GM12864 (cell line): Measurements from ENCODE around the gene MGAT3.

ENCODE experiments used
- DNase-seq: peaks from one replicate; pipeline ENCODE4 v3.0.0-alpha.2; 2011; ENCODE audit warnings: low read depth
- H3K4me3 ChIP-seq: 2 replicates; pipeline ENCODE4 v1.5.1; 2011; ENCODE audit warnings: mild to moderate bottlenecking, low read depth, low read length, control low read depth
- TF ChIP-seq, protein P1 (sequence below): IDR thresholded peaks from 2 replicates; pipeline ENCODE4 v1.5.1; 2011; ENCODE audit warnings: low read depth, mild to moderate bottlenecking, moderate library complexity, low read length, control low read depth, inconsistent platforms; ENCODE audit errors: missing control alignments

Gene MGAT3

DNA sequence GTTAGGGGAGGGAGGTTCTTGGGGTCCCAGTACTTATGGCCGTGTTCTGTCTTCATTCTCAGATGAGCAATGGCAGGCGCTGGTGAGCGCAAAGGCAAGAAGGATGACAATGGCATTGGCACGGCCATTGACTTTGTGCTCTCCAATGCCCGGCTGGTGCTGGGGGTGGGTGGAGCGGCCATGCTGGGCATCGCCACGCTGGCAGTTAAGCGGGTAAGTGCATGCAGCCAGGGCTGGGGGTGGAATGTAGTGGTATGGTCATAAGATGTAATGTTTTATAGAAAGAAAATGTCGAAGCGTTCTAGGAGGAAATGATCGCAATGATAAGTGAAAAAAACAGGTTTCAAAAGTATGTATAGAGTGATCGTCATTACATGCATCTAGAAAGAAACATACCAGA lies 54.4 kb downstream of the MGAT3 start:
- TF ChIP-seq, protein P1, sequence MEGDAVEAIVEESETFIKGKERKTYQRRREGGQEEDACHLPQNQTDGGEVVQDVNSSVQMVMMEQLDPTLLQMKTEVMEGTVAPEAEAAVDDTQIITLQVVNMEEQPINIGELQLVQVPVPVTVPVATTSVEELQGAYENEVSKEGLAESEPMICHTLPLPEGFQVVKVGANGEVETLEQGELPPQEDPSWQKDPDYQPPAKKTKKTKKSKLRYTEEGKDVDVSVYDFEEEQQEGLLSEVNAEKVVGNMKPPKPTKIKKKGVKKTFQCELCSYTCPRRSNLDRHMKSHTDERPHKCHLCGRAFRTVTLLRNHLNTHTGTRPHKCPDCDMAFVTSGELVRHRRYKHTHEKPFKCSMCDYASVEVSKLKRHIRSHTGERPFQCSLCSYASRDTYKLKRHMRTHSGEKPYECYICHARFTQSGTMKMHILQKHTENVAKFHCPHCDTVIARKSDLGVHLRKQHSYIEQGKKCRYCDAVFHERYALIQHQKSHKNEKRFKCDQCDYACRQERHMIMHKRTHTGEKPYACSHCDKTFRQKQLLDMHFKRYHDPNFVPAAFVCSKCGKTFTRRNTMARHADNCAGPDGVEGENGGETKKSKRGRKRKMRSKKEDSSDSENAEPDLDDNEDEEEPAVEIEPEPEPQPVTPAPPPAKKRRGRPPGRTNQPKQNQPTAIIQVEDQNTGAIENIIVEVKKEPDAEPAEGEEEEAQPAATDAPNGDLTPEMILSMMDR = no peak
- DNase-seq = no peak
- H3K4me3 ChIP-seq = no peak overlapping the region

- TF ChIP-seq, protein P1 = no peak
- no peak for DNase-seq
- no peak overlapping the region for H3K4me3 ChIP-seq
These were observed 55.2 kb downstream of the MGAT3 start for GRCh38 chr22:39512026-39512425.

GRCh38 chr22:39513791-39514190 lies 57.0 kb downstream of the MGAT3 start:
- H3K4me3 ChIP-seq = no peak overlapping the region
- DNase-seq = no peak
- TF ChIP-seq, protein P1 = no peak

GRCh38 chr22:39514373-39514973 lies 57.7 kb downstream of the MGAT3 start:
- DNase-seq = no peak
- TF ChIP-seq, protein P1 = peak; percentile 76
- no peak overlapping the region for H3K4me3 ChIP-seq

GRCh38 chr22:39515266-39516050 lies 58.6 kb downstream of the MGAT3 start:
- TF ChIP-seq, protein P1 = no peak
- H3K4me3 ChIP-seq = no peak overlapping the region
- no peak for DNase-seq

DNA sequence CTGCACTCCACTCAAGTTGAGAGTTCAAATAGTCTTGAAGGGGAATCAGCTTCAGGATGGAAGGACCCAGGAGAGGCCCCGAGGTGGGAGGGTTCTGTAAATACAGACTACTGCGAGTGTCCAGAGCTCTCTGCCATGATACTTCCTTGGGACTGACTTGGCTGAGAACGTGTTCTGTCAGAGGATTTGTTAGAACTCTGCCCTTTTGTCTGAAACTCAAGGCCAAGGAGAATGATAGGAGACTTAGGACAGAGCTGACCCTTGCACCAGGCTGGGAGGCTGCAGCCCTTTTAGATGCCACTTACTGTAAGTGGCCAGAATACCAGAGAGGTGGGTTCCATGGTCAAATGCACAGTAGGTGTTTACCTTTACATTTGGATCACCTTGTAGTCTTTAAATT lies 60.7 kb downstream of the MGAT3 start:
- DNase-seq = no peak
- TF ChIP-seq, protein P1 = no peak
- no peak overlapping the region for H3K4me3 ChIP-seq
